ENCODE results near the gene CLTCL1. TPM values are rescaled to one million over a fixed set of nuclear protein-coding genes. Genes with fewer than 3 reads are reported as not detected.

Gene CLTCL1
- total and polyA plus RNA-seq, 12 donors, result 13.0 to 62.8 (median 21.8) TPM

- peak; percentile 63 to 91 (median 82) for DNase-seq
- H3K9me3 ChIP-seq (replicated peaks in 1 of 3), result no peaks in the 10 kb centered on the region
- no peaks in the 10 kb centered on the region for H3K27me3 ChIP-seq
- peaks cover 21 to 36% of the 10 kb centered on the region in 2 donors for H3K4me1 ChIP-seq (replicated peaks in 1 of 2)
- no peak overlapping the region for H3K4me3 ChIP-seq
- TF ChIP-seq CTCF (IDR thresholded peaks at IDR 0.05), result no peak
- peak in 1 of 2 donors; percentile 66 for TF ChIP-seq POLR2A (IDR thresholded peaks at IDR 0.05)
- peak overlapping the region; percentile 72 to 91 (median 82) for H3K27ac ChIP-seq
- WGBS, 4 donors, result 44 to 56% (median 47%) methylated on average over 10 of the region's 10 CpGs
- intact Hi-C loops (cut with DNase I), result no loop called here
- no peaks in the 10 kb centered on the region for H3K36me3 ChIP-seq (replicated peaks in 1 of 2)
Measured at GRCh38 chr22:19271856-19272535, 19.5 kb downstream of the CLTCL1 start.

- Histone ChIP-seq H3K9me3 (replicated peaks in 1 of 3) (no peaks in the 10 kb centered on the region), H3K4me3 (no peak overlapping the region), H3K36me3 (replicated peaks in 1 of 2) (no peaks in the 10 kb centered on the region), H3K27ac (peak overlapping the region; percentile 72 to 91 (median 82)), H3K4me1 (replicated peaks in 1 of 2) (peaks cover 21 to 33% of the 10 kb centered on the region in 2 donors), H3K27me3 (no peaks in the 10 kb centered on the region)
- intact Hi-C loops (cut with DNase I), result no loop called here
- TF ChIP-seq POLR2A (IDR thresholded peaks at IDR 0.05), result no peak
- TF ChIP-seq CTCF (IDR thresholded peaks at IDR 0.05), result no peak
- peak in 1 of 7 donors; percentile 37 for DNase-seq
- WGBS, 4 donors, result 70 to 83% (median 77%) methylated on average over 4 of the region's 4 CpGs
Measured at GRCh38 chr22:19271273-19271855, 20.2 kb downstream of the CLTCL1 start.

GRCh38 chr22:19270873-19271272 lies 20.6 kb downstream of the CLTCL1 start:
- Histone ChIP-seq H3K36me3 (replicated peaks in 1 of 2) (no peaks in the 10 kb centered on the region), H3K27me3 (no peaks in the 10 kb centered on the region), H3K4me3 (no peak overlapping the region), H3K27ac (peak overlapping the region; percentile 72 to 91 (median 82)), H3K9me3 (replicated peaks in 1 of 3) (no peaks in the 10 kb centered on the region), H3K4me1 (replicated peaks in 1 of 2) (peaks cover 21 to 28% of the 10 kb centered on the region in 2 donors)
- intact Hi-C loops (cut with DNase I), result no loop called here
- 91 to 100% (median 98%) methylated on average over 1 of the region's 1 CpG for WGBS, 4 donors
- no peak for DNase-seq
- TF ChIP-seq POLR2A (IDR thresholded peaks at IDR 0.05) (no peak), CTCF (IDR thresholded peaks at IDR 0.05) (no peak)

GRCh38 chr22:19266547-19267086 lies 24.9 kb downstream of the CLTCL1 start:
- Histone ChIP-seq H3K27me3 (no peaks in the 10 kb centered on the region), H3K4me1 (replicated peaks in 1 of 2) (peaks cover 2 to 8% of the 10 kb centered on the region in 2 donors), H3K36me3 (replicated peaks in 1 of 2) (no peaks in the 10 kb centered on the region), H3K9me3 (replicated peaks in 1 of 3) (no peaks in the 10 kb centered on the region), H3K27ac (no peak overlapping the region), H3K4me3 (no peak overlapping the region)
- 92 to 100% (median 96%) methylated on average over 2 of the region's 2 CpGs for WGBS, 4 donors
- DNase-seq, result no peak
- TF ChIP-seq POLR2A (IDR thresholded peaks at IDR 0.05) (no peak), CTCF (IDR thresholded peaks at IDR 0.05) (no peak)
- intact Hi-C loops (cut with DNase I), result no loop called here
